ENCODE data around the gene SLC16A3.

DNA sequence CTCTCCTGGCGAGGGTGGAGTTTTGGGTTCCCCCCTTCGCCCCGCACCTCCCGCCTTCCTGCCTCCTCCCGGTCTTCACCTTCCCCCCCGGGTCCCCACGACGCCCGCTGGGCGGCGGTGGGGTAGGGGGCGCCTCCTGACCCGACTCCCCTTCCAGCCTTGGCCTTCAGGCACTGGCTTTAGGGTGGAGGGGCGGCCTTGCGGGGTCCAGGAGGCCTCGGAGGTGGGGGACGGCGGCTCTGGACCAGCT is 2.4 kb downstream of the SLC16A3 start:
- TF ChIP-seq CTCF (IDR thresholded peaks at IDR 0.05) (no peak; the same call in 1 of the 2 replicates), NFYB (CRISPR knock-in tag; conservative IDR thresholded peaks at IDR 0.05; ENCODE audit: low read depth) (no peak), TEAD4 (CRISPR knock-in tag; IDR thresholded peaks at IDR 0.05) (no peak), ATF3 (CRISPR knock-in tag; conservative IDR thresholded peaks at IDR 0.05) (no peak), HMGXB4 (CRISPR knock-in tag; IDR thresholded peaks at IDR 0.05) (no peak), FOXJ3 (CRISPR knock-in tag; IDR thresholded peaks at IDR 0.05; ENCODE audit: borderline replicate concordance) (no peak), KAT7 (CRISPR knock-in tag; IDR thresholded peaks at IDR 0.05; ENCODE audit: borderline replicate concordance) (no peak), JUN (CRISPR knock-in tag; IDR thresholded peaks at IDR 0.05) (no peak)
- TF ChIP-seq, protein P1, sequence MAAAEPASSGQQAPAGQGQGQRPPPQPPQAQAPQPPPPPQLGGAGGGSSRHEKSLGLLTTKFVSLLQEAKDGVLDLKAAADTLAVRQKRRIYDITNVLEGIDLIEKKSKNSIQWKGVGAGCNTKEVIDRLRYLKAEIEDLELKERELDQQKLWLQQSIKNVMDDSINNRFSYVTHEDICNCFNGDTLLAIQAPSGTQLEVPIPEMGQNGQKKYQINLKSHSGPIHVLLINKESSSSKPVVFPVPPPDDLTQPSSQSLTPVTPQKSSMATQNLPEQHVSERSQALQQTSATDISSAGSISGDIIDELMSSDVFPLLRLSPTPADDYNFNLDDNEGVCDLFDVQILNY (CRISPR knock-in tag; IDR thresholded peaks at IDR 0.05), result no peak
- TF ChIP-seq, protein P2, sequence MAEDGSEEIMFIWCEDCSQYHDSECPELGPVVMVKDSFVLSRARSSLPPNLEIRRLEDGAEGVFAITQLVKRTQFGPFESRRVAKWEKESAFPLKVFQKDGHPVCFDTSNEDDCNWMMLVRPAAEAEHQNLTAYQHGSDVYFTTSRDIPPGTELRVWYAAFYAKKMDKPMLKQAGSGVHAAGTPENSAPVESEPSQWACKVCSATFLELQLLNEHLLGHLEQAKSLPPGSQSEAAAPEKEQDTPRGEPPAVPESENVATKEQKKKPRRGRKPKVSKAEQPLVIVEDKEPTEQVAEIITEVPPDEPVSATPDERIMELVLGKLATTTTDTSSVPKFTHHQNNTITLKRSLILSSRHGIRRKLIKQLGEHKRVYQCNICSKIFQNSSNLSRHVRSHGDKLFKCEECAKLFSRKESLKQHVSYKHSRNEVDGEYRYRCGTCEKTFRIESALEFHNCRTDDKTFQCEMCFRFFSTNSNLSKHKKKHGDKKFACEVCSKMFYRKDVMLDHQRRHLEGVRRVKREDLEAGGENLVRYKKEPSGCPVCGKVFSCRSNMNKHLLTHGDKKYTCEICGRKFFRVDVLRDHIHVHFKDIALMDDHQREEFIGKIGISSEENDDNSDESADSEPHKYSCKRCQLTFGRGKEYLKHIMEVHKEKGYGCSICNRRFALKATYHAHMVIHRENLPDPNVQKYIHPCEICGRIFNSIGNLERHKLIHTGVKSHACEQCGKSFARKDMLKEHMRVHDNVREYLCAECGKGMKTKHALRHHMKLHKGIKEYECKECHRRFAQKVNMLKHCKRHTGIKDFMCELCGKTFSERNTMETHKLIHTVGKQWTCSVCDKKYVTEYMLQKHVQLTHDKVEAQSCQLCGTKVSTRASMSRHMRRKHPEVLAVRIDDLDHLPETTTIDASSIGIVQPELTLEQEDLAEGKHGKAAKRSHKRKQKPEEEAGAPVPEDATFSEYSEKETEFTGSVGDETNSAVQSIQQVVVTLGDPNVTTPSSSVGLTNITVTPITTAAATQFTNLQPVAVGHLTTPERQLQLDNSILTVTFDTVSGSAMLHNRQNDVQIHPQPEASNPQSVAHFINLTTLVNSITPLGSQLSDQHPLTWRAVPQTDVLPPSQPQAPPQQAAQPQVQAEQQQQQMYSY (CRISPR knock-in tag; IDR thresholded peaks at IDR 0.05), result no peak

Data from WTC11 (cell line).